Fibroblast of skin of right biceps (primary cell): ENCODE measurements around the gene AVL9.
A peak's percentile ranks its signal among the peaks of the same experiment; 100 is the strongest.
"Not testable (repeated sequence)": the region's sequence is repeated elsewhere in the genome, so short reads cannot be mapped to it uniquely, and the experiment has no call there.

ENCODE experiments used
- DNase-seq: peaks from one replicate; pipeline ENCODE4 v3.0.0-alpha.2; 2013

AVL9 gene

DNA sequence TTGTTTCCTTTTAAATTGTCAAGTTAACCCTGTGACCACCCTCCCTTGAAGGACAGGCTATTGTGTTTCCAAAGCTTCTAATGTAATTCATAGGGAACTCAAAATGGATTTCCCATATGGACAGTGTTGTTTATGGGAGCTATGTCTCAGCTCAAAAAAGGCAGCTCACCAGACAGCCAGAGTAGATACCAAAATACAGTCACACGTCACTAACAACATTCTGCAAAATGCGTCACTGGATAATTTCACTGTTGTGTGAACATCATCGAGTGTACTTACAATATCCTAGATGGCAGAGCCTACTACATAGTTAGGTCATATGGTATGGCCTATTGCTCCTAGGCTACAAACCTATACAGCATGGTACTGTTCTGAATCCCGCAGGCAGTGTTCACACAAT, 97.4 kb downstream of the AVL9 start:
- no peak for DNase-seq

DNA sequence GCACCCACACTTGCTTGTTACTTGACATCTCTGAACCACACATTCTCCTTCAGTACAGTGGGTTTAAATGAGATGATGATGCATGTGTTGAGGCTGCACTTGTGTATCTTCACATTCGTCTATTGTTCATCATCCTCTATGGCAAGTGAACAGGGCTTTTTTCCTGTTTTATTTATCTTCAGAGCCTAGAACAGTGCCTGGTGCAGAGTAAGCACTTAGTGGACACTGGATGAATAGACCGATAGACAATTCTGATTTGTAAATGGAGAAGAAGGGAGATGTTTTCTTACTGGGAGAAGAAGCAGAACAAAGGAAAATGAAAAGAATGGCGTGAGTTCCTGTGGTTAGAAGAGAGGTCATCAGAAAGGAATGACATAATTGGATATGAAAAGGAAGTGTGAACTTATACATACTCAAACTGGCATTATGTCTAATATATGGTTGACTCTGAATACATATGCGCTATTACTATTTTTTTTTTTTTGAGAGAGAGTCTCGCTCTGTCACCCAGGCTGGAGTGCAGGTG, 99.7 kb downstream of the AVL9 start:
- peak; percentile 54 for DNase-seq

DNA sequence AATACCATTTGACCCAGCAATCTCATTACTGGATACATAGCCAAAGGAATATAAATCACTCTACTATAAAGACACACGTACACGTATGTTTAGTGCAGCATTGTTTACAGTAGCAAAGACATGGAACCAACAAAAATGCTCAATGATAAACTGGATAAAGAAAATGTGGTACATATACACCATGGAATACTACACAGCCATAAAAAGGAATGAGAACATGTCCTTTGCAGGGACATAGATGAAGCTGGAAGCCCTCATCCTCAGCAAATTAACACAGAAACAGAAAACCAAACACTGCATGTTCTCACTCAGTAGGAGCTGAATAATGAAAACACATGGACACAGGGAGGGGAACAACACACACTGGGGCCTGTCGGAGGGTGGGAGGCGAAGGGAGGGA, 105.9 kb downstream of the AVL9 start:
- DNase-seq: not testable (repeated sequence)

DNA sequence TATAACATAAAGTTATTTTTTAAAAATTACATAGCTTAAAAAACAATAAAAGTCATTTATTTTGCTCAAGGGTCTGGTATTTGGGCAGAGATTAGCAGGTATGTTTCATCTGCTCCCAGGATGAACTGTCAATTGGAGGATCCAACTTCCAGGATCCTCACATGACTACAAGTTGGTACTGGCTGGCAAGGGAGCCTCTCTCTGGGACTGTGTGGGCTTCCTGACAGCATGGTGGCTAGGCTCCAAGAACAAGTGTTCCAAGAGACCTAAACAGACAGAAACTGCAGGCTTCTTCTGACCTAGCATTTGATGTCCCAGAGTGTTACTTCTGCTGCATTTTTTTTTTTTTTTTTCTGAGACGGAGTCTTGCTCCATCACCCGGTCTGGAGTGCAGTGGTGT, 107.2 kb downstream of the AVL9 start:
- DNase-seq: no peak

DNA sequence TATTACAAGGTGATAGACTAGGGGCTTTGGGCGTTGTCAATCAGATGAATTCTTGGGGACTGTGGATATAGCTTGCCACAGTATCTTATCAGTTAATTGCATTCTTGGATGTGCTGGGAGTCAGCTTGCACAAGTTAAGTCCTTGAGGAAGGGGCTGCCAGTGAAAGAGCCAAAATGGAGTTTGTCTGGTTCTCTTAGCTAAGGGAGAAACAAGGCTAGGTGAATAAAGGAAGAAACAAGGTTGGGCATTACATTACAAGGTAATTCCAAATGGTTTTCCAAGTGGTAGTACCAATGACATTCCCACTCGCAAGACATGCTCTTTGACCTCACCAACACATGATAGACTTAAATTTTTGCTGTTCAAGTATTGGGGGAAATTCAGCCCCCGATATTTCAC, 108.2 kb downstream of the AVL9 start:
- DNase-seq: not testable (repeated sequence)

GRCh38 chr7:32604047-32604446, 108.8 kb downstream of the AVL9 start:
- DNase-seq: not testable (repeated sequence)

- no peak for DNase-seq
Observed at GRCh38 chr7:32605032-32605431, 109.7 kb downstream of the AVL9 start.

GRCh38 chr7:32609463-32609862, 114.2 kb downstream of the AVL9 start:
- no peak for DNase-seq

GRCh38 chr7:32611201-32612099, 116.2 kb downstream of the AVL9 start:
- DNase-seq: no peak

DNA sequence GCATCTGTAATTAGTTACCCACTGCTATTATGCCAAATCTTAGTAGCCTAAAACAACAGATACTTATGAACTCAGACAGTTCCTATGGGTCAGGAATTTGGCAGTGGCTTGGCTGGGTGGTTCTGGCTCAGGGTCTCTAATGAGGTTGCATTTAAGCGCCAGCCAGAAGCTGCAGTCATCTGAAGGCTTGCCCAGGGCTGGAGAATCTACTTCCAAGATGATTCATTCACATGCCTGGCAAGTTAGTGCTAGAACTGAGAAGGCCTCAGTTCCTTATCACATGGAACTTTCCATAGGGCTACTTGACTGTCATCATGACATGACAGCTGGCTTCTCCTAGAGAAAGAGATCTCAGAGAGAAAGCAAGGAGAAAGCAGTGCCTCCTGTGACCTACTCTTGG, 121.3 kb downstream of the AVL9 start:
- peak; percentile 72 for DNase-seq

GRCh38 chr7:32618470-32618869, 123.2 kb downstream of the AVL9 start:
- no peak for DNase-seq

DNA sequence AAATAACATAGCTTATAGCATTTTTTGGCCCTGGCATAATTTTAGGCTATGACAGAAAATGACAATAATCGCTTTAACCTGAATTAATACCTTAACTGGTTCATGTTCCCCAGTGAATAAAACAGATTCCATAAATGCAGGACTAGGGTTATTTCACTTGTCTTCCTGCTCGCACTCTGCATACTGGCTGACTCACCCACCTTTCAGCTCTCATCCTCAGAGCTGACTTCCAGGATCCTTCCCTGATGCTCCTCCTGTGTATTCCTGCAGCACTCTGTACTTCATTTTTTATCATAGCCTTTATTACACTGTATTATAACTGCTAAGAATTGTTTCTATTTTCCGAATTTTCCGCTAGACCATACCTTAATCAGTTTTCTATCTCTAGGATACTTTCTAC, 123.7 kb downstream of the AVL9 start:
- peak; percentile 8 for DNase-seq

- not testable (repeated sequence) for DNase-seq
Observed at GRCh38 chr7:32619416-32619815, 124.1 kb downstream of the AVL9 start.

- DNase-seq: no peak
Observed at GRCh38 chr7:32631021-32631420, 135.7 kb downstream of the AVL9 start.

GRCh38 chr7:32631590-32632497, 136.6 kb downstream of the AVL9 start:
- not testable (repeated sequence) for DNase-seq

DNA sequence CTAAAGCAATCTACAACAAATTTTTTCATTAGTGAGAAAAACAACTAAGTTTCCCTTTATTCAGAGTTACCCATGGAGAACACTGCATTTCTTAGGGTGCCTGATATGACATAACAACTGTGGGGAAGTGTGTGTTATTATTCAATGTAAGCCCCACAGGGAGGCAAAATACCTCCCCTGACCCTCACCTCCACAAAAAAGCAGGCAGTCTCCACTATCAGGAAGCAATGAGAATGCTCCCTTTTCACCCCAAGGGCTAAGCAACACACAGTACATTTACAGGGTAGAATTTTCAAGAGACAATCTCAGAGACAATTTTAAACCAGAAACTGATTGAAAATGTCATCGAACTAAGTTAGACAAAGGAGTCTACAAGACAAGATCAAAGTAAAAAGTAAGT, 138.2 kb downstream of the AVL9 start:
- DNase-seq: not testable (repeated sequence)

GRCh38 chr7:32634798-32635393, 139.6 kb downstream of the AVL9 start:
- DNase-seq: not testable (repeated sequence)

GRCh38 chr7:32636725-32637462, 141.6 kb downstream of the AVL9 start:
- not testable (repeated sequence) for DNase-seq

DNA sequence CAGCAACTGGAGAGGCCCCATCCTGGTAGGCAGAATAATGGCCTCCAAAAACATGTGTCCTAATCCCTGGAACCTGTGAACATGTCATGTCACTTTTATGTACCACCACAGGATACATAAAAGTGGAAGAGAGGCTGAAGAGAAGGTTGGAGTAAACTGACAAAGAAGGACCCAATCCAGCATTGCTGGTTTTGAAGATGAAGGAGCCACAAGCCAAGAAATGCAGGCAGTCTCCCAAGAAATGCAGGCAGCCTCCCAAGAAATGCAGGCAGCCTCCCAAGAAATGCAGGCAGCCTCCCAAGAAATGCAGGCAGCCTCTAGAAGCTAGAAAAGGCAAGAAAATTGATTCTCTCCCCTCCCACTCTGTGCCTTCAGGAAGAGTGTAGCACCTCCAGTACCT, 142.3 kb downstream of the AVL9 start:
- not testable (repeated sequence) for DNase-seq
